SK-N-MC (cell line): Measurements from ENCODE around the gene COX4I2.

Source experiments
- DNase-seq: peaks from one replicate; pipeline ENCODE4 v3.0.0-alpha.2; 2011; ENCODE audit warnings: low read depth, low spot score
- H3K27ac ChIP-seq: fragments of 200-600 bp; sonication (generic); 2 replicates; pipeline ENCODE4 v1.5.1; 2016; ENCODE audit warnings: mixed run types
- H3K36me3 ChIP-seq: fragments of 200-600 bp; sonication (generic); 2 replicates; pipeline ENCODE4 v1.6.1; 2017; ENCODE audit warnings: antibody characterized with exemption, low read length, mixed read lengths; ENCODE audit not compliant: insufficient read depth
- H3K4me3 ChIP-seq: fragments of 200-600 bp; sonication (generic); 2 replicates; pipeline ENCODE4 v1.5.1; 2016
- H3K9ac ChIP-seq: fragments of 200-600 bp; sonication (generic); 2 replicates; pipeline ENCODE4 v1.8.0; 2017; ENCODE audit warnings: mixed run types, mixed read lengths; ENCODE audit not compliant: insufficient read length
- H3K9me3 ChIP-seq: fragments of 200-600 bp; sonication (generic); 2 replicates; pipeline ENCODE4 v1.6.1; 2017; ENCODE audit warnings: low read depth, mild to moderate bottlenecking, antibody characterized with exemption, low read length, moderate library complexity, mixed read lengths
- EZH2 ChIP-seq: fragments of 200-600 bp; sonication (generic); IDR thresholded peaks from one replicate; pipeline ENCODE4 v1.6.1; 2017; ENCODE audit warnings: antibody characterized with exemption
- FOXP2 ChIP-seq: optimal IDR thresholded peaks from 2 replicates; pipeline ENCODE3; 2011; ENCODE audit warnings: mild to moderate bottlenecking, moderate library complexity; ENCODE audit not compliant: insufficient read depth; ENCODE audit errors: extremely low read length, control extremely low read depth
- POLR2AphosphoS5 ChIP-seq: IDR thresholded peaks from 2 replicates; pipeline ENCODE4 v1.6.1; 2012; ENCODE audit warnings: mild to moderate bottlenecking, low read depth, low read length, borderline replicate concordance

Gene COX4I2

GRCh38 chr20:31682927-31683326 is 45.2 kb downstream of the COX4I2 start:
- TF ChIP-seq POLR2AphosphoS5 (no peak), FOXP2 (no peak), EZH2 (no peak)
- no peak overlapping the region for H3K9ac ChIP-seq
- no peaks in the 10 kb centered on the region for H3K9me3 ChIP-seq
- no peaks in the 10 kb centered on the region for H3K36me3 ChIP-seq
- no peak for DNase-seq
- no peak overlapping the region for H3K27ac ChIP-seq
- H3K4me3 ChIP-seq: no peak overlapping the region

- no peak overlapping the region for H3K9ac ChIP-seq
- DNase-seq: no peak
- H3K9me3 ChIP-seq: no peaks in the 10 kb centered on the region
- H3K4me3 ChIP-seq: no peak overlapping the region
- H3K27ac ChIP-seq: no peak overlapping the region
- no peaks in the 10 kb centered on the region for H3K36me3 ChIP-seq
- TF ChIP-seq EZH2 (no peak), POLR2AphosphoS5 (no peak), FOXP2 (no peak)
These were observed 46.7 kb downstream of the COX4I2 start for GRCh38 chr20:31684153-31685015.

- no peak overlapping the region for H3K27ac ChIP-seq
- DNase-seq: no peak
- no peak overlapping the region for H3K4me3 ChIP-seq
- H3K9me3 ChIP-seq: no peaks in the 10 kb centered on the region
- TF ChIP-seq POLR2AphosphoS5: no peak
- H3K36me3 ChIP-seq: no peaks in the 10 kb centered on the region
- no peak overlapping the region for H3K9ac ChIP-seq
These were observed 48.3 kb downstream of the COX4I2 start for GRCh38 chr20:31685853-31686643.

DNA sequence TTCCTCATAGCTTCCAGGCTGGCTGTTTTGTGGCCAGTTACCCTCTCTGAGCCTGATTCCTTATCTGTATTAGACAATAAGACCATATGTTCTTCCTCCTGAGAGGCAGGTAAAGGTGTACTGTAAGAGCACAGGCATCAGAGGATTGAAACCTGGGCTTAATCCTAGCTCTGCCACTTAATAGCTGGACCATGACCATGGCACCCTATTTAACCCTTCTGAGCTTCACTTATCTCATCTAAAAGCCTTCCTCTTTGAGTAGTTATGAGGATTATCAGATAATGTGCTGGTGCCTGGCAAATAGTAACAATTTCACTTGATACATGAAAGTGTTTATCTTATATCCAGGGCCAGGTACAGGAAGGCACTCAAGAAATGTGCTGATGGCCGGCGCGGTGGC is 50.1 kb downstream of the COX4I2 start:
- no peak overlapping the region for H3K27ac ChIP-seq
- DNase-seq: no peak
- no peak overlapping the region for H3K9ac ChIP-seq

GRCh38 chr20:31689141-31689540 is 51.4 kb downstream of the COX4I2 start:
- H3K27ac ChIP-seq: no peak overlapping the region
- DNase-seq: no peak
- H3K9me3 ChIP-seq: no peaks in the 10 kb centered on the region
- H3K9ac ChIP-seq: no peak overlapping the region
- TF ChIP-seq POLR2AphosphoS5 (no peak), FOXP2 (no peak), EZH2 (no peak)
- no peak overlapping the region for H3K4me3 ChIP-seq
- H3K36me3 ChIP-seq: no peaks in the 10 kb centered on the region

More for the DNA sequence above, 50.1 kb downstream of the COX4I2 start:
- no peak overlapping the region for H3K4me3 ChIP-seq
- H3K36me3 ChIP-seq: no peaks in the 10 kb centered on the region
- H3K9me3 ChIP-seq: no peaks in the 10 kb centered on the region
- TF ChIP-seq POLR2AphosphoS5 (no peak), EZH2 (no peak), FOXP2 (no peak)

DNA sequence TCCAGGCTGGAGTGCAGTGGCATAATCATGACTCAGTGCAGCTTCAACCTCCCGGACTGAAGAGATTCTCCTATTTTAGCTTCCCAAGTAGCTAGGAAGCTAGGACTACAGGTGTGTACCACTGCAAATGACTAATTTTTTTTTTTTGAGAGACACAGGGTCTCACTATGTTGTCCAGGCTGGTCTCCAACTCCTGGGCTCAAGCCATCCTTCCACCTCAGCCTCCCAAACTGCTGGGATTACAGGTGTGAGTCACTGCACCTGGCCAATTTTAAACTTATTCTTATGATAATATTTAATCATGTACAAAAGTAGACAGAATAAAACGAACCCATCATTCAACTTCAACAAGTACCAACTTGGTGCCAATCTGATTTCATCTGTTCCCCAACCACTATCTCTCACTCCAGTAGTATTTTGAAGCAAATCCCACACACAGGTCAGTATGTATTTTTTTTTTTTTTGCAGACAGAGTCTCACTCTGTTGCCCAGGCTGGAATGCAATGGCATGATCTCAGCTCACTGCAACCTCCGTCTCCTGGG is 52.5 kb downstream of the COX4I2 start:
- Histone ChIP-seq H3K9me3 (no peaks in the 10 kb centered on the region), H3K36me3 (no peaks in the 10 kb centered on the region), H3K27ac (peak overlapping the region; percentile 60; the same call in 1 of the 2 replicates), H3K4me3 (no peak overlapping the region), H3K9ac (no peak overlapping the region)
- TF ChIP-seq EZH2 (no peak), POLR2AphosphoS5 (no peak), FOXP2 (no peak)
- DNase-seq: no peak

DNA sequence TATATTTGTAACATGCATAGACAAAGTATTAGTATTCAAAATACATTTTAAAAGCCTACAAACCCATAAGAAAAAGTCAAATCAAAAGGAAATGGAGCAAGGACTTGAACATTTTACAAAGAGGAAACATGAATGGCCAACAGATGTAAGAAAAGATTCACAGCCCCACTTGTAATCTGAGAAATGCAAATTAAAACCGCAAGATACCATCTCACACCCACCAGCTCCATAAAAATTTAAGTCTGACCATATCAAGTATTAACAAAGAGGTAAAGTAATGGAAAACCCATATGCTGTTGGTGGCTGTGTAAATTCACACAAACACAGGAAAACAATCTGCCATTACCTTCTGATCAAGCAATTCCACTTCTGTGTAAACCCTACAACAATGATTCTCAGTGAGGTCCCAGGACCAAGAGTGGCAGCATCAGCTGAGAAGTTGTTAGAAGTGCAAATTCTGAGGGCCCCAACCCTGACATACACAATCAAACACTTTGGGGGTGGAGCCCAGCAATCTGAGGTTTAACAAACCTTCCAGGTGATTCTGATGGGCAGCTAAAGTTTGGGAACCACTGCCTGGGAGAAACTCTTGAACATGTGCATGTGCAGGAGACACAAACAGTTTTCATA is 54.0 kb downstream of the COX4I2 start:
- peak overlapping the region; percentile 51; the same call in 1 of the 2 replicates for H3K4me3 ChIP-seq
- peak; percentile 30 for DNase-seq
- peak overlapping the region; percentile 68 for H3K27ac ChIP-seq
- H3K9me3 ChIP-seq: no peaks in the 10 kb centered on the region
- no peaks in the 10 kb centered on the region for H3K36me3 ChIP-seq
- TF ChIP-seq POLR2AphosphoS5: no peak
- no peak for TF ChIP-seq FOXP2
- TF ChIP-seq EZH2: no peak
- no peak overlapping the region for H3K9ac ChIP-seq

DNA sequence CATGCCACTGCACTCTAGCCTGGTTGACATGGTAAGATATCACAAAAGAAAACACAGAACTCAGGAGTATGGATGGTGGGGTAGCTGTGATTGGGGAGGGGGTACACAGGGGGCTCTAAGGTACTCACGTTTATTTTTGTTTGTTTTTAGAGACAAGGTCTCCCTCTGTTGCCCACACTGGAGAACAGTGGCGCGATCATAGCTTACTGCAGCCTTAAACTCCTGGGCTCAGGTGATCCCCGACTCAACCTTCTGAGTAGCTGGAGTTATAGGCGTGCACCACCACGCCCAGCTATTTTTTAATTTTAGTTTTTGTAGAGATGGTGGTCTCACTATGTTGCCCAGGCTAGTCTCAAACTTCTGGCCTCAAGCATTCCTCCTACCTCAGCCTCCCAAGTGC is 55.7 kb downstream of the COX4I2 start:
- Histone ChIP-seq H3K4me3 (no peak overlapping the region), H3K9me3 (no peaks in the 10 kb centered on the region), H3K9ac (no peak overlapping the region), H3K27ac (no peak overlapping the region), H3K36me3 (no peaks in the 10 kb centered on the region)
- no peak for DNase-seq
- TF ChIP-seq EZH2 (no peak), POLR2AphosphoS5 (no peak), FOXP2 (no peak)
